ENCODE data around the gene CCDC178. TPM values are rescaled to one million over a fixed set of nuclear protein-coding genes. Genes with fewer than 3 reads are reported as not detected.

CCDC178 gene
- polyA plus RNA-seq, 1 donor from 2014 or later, result not detected

GRCh38 chr18:33157893-33158292 lies 282.6 kb downstream of the CCDC178 start:
- no peak overlapping the region for H2AFZ ChIP-seq (ENCODE audit: low read depth, low read length)
- H3F3A ChIP-seq (ENCODE audit: insufficient read depth, low read length, poor library complexity, severe bottlenecking), result no peaks in the 10 kb centered on the region
- H3K9ac ChIP-seq (ENCODE audit: low read length), result no peak overlapping the region
- H3K4me3 ChIP-seq (ENCODE audit: low read length), result no peak overlapping the region
- no peaks in the 10 kb centered on the region for H3K79me2 ChIP-seq (replicated peaks; ENCODE audit: insufficient read depth, low read length)
- no peak overlapping the region for H3K4me2 ChIP-seq (ENCODE audit: low read length)
- no peaks in the 10 kb centered on the region for H3K9me2 ChIP-seq (ENCODE audit: insufficient read depth, low read length)
- no peaks in the 10 kb centered on the region for H3K27me3 ChIP-seq (ENCODE audit: insufficient read depth, low read depth, low read length)
- no peak overlapping the region for H3K27ac ChIP-seq (ENCODE audit: low read length)
- no peaks in the 10 kb centered on the region for H3K9me3 ChIP-seq (ENCODE audit: low read length)
- TF ChIP-seq SMC3 (conservative IDR thresholded peaks at IDR 0.05; ENCODE audit: poor library complexity) (no peak), MXI1 (conservative IDR thresholded peaks at IDR 0.05; ENCODE audit: poor library complexity, severe bottlenecking) (no peak), EP300 (conservative IDR thresholded peaks at IDR 0.05; ENCODE audit: poor library complexity, severe bottlenecking) (no peak), REST (IDR thresholded peaks at IDR 0.05; ENCODE audit: borderline replicate concordance) (no peak), RAD21 (conservative IDR thresholded peaks at IDR 0.05) (no peak), TAF1 (IDR thresholded peaks at IDR 0.05; ENCODE audit: low read depth) (no peak), CTCF (IDR thresholded peaks at IDR 0.05; ENCODE audit: poor library complexity, severe bottlenecking) (no peak), POLR2AphosphoS5 (IDR thresholded peaks at IDR 0.05) (no peak), EZH2 (IDR thresholded peaks at IDR 0.05; ENCODE audit: borderline replicate concordance, insufficient read depth, low read length, poor library complexity, severe bottlenecking) (no peak)
- H3K36me3 ChIP-seq (ENCODE audit: insufficient read depth, low read length), result no peaks in the 10 kb centered on the region
- no peaks in the 10 kb centered on the region for H4K20me1 ChIP-seq (ENCODE audit: insufficient read depth)

DNA sequence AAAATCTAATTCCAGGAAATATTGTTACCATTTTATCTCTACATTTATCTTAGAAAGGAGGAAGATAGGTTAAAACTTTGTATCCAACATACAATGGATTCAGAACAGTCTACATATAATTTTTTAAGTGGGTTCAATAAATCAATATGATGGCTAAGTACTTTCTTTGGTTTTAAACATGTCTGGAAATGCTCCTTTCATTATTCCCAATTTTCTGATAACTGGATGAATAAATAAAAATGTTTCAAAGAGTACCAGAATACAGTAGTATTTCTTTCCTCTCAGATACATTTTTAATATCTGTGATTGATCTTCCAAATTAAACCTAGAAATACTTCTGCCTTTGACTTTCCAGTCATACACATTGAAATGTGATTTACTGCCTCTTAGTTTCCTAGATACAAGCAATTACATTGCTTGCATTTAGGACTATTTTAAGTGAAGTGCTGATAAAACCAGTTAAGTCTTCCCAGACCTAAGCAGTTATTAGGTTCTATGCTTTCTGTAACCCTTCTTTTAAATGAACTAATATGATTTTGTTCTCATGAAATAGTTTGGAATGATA lies 283.5 kb downstream of the CCDC178 start:
- no peaks in the 10 kb centered on the region for H3K79me2 ChIP-seq (replicated peaks; ENCODE audit: insufficient read depth, low read length)
- no peaks in the 10 kb centered on the region for H3K9me3 ChIP-seq (ENCODE audit: low read length)
- no peaks in the 10 kb centered on the region for H3K27me3 ChIP-seq (ENCODE audit: insufficient read depth, low read depth, low read length)
- no peaks in the 10 kb centered on the region for H3F3A ChIP-seq (ENCODE audit: insufficient read depth, low read length, poor library complexity, severe bottlenecking)
- H3K9ac ChIP-seq (ENCODE audit: low read length), result no peak overlapping the region
- no peak overlapping the region for H2AFZ ChIP-seq (ENCODE audit: low read depth, low read length)
- TF ChIP-seq MXI1 (conservative IDR thresholded peaks at IDR 0.05; ENCODE audit: poor library complexity, severe bottlenecking), result no peak
- no peak for TF ChIP-seq EZH2 (IDR thresholded peaks at IDR 0.05; ENCODE audit: borderline replicate concordance, insufficient read depth, low read length, poor library complexity, severe bottlenecking)
- no peak for TF ChIP-seq EP300 (conservative IDR thresholded peaks at IDR 0.05; ENCODE audit: poor library complexity, severe bottlenecking)
- no peak for TF ChIP-seq TAF1 (IDR thresholded peaks at IDR 0.05; ENCODE audit: low read depth)
- no peak for TF ChIP-seq REST (IDR thresholded peaks at IDR 0.05; ENCODE audit: borderline replicate concordance)
- H3K27ac ChIP-seq (ENCODE audit: low read length), result no peak overlapping the region
- no peak overlapping the region for H3K4me2 ChIP-seq (ENCODE audit: low read length)
- H3K9me2 ChIP-seq (ENCODE audit: insufficient read depth, low read length), result no peaks in the 10 kb centered on the region
- H3K4me3 ChIP-seq (ENCODE audit: low read length), result no peak overlapping the region
- H4K20me1 ChIP-seq (ENCODE audit: insufficient read depth), result no peaks in the 10 kb centered on the region
- H3K36me3 ChIP-seq (ENCODE audit: insufficient read depth, low read length), result no peaks in the 10 kb centered on the region
